GM12878 (cell line): ENCODE data around the gene TRIM72. TPM values are rescaled to one million over a fixed set of nuclear protein-coding genes. Genes with fewer than 3 reads are reported as not detected.
A peak's percentile ranks its signal among the peaks of the same experiment; 100 is the strongest.

ENCODE experiments used
- ATAC-seq: fragments of 200-7000 bp; cut with Tn5 transposase; 3 replicates; pipeline ENCODE4 v1.9.1; 2020; ENCODE audit warnings: mild to moderate bottlenecking, moderate library complexity
- BruUV-seq: library from RNA; stranded (reverse); fragments of 400-500 nt; replicated peaks from 2 replicates; lab custom pipeline; 2021; lab: Mats Ljungman, UMichigan
- CTCF ChIA-PET: fragments of 300-600 bp; sonication (Branson Sonifier 250); formaldehyde crosslinking; extraction: SDS; loops from one replicate; lab custom pipeline; 2021; ENCODE audit warnings: inconsistent platforms; lab: Yijun Ruan, JAX
- POLR2A ChIA-PET: fragments of 350-600 bp; formaldehyde crosslinking; extraction: SDS; loops from one replicate; lab custom pipeline; 2021; ENCODE audit warnings: inconsistent platforms; lab: Charles Lee
- RAD21 ChIA-PET: fragments of 300-600 bp; sonication (Branson Sonifier 250); formaldehyde crosslinking; loops from one replicate; lab custom pipeline; 2023; ENCODE audit warnings: antibody characterized with exemption; ENCODE audit not compliant: unreplicated experiment; lab: Charles Lee
- SMC1A ChIA-PET: fragments of 300-600 bp; sonication (Branson Sonifier 250); formaldehyde crosslinking; loops from one replicate; lab custom pipeline; 2023; ENCODE audit not compliant: unreplicated experiment, uncharacterized antibody; lab: Charles Lee
- DNase-seq: peaks from one replicate; pipeline ENCODE4 v3.0.0-alpha.2; 2011; ENCODE audit warnings: low read depth, low spot score
- FAIRE-seq: peaks from 3 replicates; lab custom pipeline; 2011; peaks lifted over from hg19 to GRCh38; lab: Jason Lieb, UNC
- H2AFZ ChIP-seq: 2 replicates; pipeline ENCODE4 v1.6.0; 2011; ENCODE audit warnings: low read depth, low read length, control low read depth; ENCODE audit not compliant: control insufficient read depth
- H3K27ac ChIP-seq: 2 replicates; pipeline ENCODE4 v1.5.1; 2011; ENCODE audit warnings: control low read depth; ENCODE audit not compliant: control insufficient read depth, insufficient read depth
- H3K27me3 ChIP-seq, 2 experiments: replicated peaks in 1 of 2; 2 replicates each; pipeline versions ENCODE4 v1.6.0 to v1.6.1; 2011; ENCODE audit warnings: low read length in 1 of 2; ENCODE audit not compliant: control insufficient read depth in 2 of 2, insufficient read depth in 2 of 2
- H3K36me3 ChIP-seq, 2 experiments: 2 replicates each; pipeline ENCODE4 v1.5.1; 2011; ENCODE audit warnings: low read length in 1 of 2; ENCODE audit not compliant: control insufficient read depth in 2 of 2, insufficient read depth in 2 of 2
- H3K4me1 ChIP-seq: 2 replicates; pipeline ENCODE4 v1.6.1; 2011; ENCODE audit warnings: mild to moderate bottlenecking, low read length, moderate library complexity, mixed read lengths; ENCODE audit not compliant: control insufficient read depth, insufficient read depth
- H3K4me2 ChIP-seq: 2 replicates; pipeline ENCODE4 v1.6.0; 2011; ENCODE audit warnings: control low read depth; ENCODE audit not compliant: control insufficient read depth, insufficient read depth
- H3K4me3 ChIP-seq: fragments of 200-600 bp; sonication (generic); 2 replicates; pipeline ENCODE4 v1.5.1; 2016
- H3K79me2 ChIP-seq: 2 replicates; pipeline ENCODE4 v1.6.0; 2011; ENCODE audit warnings: low read length; ENCODE audit not compliant: control insufficient read depth, insufficient read depth
- H3K9ac ChIP-seq: 2 replicates; pipeline ENCODE4 v1.8.0; 2011; ENCODE audit warnings: low read length, control low read depth, mixed read lengths; ENCODE audit not compliant: control insufficient read depth, insufficient read depth
- H3K9me3 ChIP-seq: replicated peaks from 3 replicates; pipeline ENCODE4 v1.5.1; 2011; ENCODE audit warnings: mild to moderate bottlenecking, low read length; ENCODE audit not compliant: control insufficient read depth, insufficient read depth
- H4K20me1 ChIP-seq: 2 replicates; pipeline ENCODE4 v1.6.0; 2011; ENCODE audit not compliant: control insufficient read depth, insufficient read depth
- POLR2A ChIP-seq: IDR thresholded peaks from 2 replicates; pipeline ENCODE4 v1.6.1; 2011; ENCODE audit warnings: low read depth, mild to moderate bottlenecking, low read length
- POLR2AphosphoS5 ChIP-seq: IDR thresholded peaks from 2 replicates; pipeline ENCODE4 v1.6.1; 2011; ENCODE audit warnings: mild to moderate bottlenecking, low read length, inconsistent platforms
- TCF3 ChIP-seq: IDR thresholded peaks from 2 replicates; pipeline ENCODE4 v1.6.1; 2012; ENCODE audit warnings: low read depth, mild to moderate bottlenecking, low read length, borderline replicate concordance; ENCODE audit not compliant: insufficient read depth
- WGBS: methylation state at CpG from one replicate; pipeline ENCODE4 v1.1.6; 2016; ENCODE audit warnings: low lambda C conversion rate; ENCODE audit not compliant: insufficient replicate concordance, insufficient coverage; ENCODE audit errors: missing lambda C conversion rate; 5-methylcytosine and 5-hydroxymethylcytosine counted together
- in situ Hi-C: fragments of 300-500 bp; cut with MboI; formaldehyde crosslinking; loops from 9 replicates; pipeline ENCODE4 v1.14.3; 2018; ENCODE audit warnings: mixed read lengths
- intact Hi-C: fragments of 100-400 bp; cut with micrococcal nuclease; formaldehyde crosslinking; loops from one replicate; pipeline ENCODE4 v1.14.2; 2022; ENCODE audit not compliant: unreplicated experiment
- polyA plus RNA-seq, 11 experiments: library from polyadenylated mRNA; depleted of rRNA in 4 of 11; unstranded in 6 of 11; stranded (reverse) in 5 of 11; fragments of >200 nt; fragmentation: Nextera tagmentation in 4 of 11; fragmentation: Illumina TruSeq in 1 of 11; extraction: Ambion mirVana in 4 of 11; extraction: Trizol in 1 of 11; gene quantifications; 1 replicate in 1 of 11; 2 replicates in 10 of 11; pipeline versions ENCODE4 v1.2.1 to v1.2.3, GENCODE V29; 2011 to 2016; ENCODE audit warnings: inconsistent platforms in 2 of 11, missing spikeins in 2 of 11, low read depth in 1 of 11
- total RNA-seq, 4 experiments: library from RNA; depleted of rRNA in 3 of 4; stranded (reverse); fragments of >200 nt in 3 of 4; fragmentation: Illumina TruSeq in 1 of 4; extraction: Trizol in 1 of 4; gene quantifications; 2 replicates each; pipeline versions ENCODE4 v1.2.1 to v1.2.3, GENCODE V29; 2013 to 2021
- TF ChIP-seq, protein P1 (sequence below): IDR thresholded peaks from 2 replicates; pipeline ENCODE4 v1.6.1; 2012; ENCODE audit warnings: low read depth, low read length, improper control_type of control experiment
- TF ChIP-seq, protein P2 (sequence below), 3 experiments: IDR thresholded peaks in 2 of 3; conservative IDR thresholded peaks in 1 of 3; 2 replicates each; pipeline ENCODE4 v1.5.1; 2011; ENCODE audit warnings: low read depth in 3 of 3, low read length in 3 of 3, mild to moderate bottlenecking in 3 of 3, control low read depth in 2 of 3, moderate library complexity in 2 of 3, inconsistent platforms in 1 of 3, mixed read lengths in 1 of 3; ENCODE audit not compliant: control insufficient read depth in 2 of 3, insufficient read depth in 1 of 3; ENCODE audit errors: extremely low read depth in 1 of 3

The TRIM72 gene
- total and polyA plus RNA-seq, 10 of the 15 experiments (the other 5 are each of a cell fraction or from before 2014, with no cell fraction given), result 0.03 to 1.2 (median 0.23) TPM; not detected in 1

DNA sequence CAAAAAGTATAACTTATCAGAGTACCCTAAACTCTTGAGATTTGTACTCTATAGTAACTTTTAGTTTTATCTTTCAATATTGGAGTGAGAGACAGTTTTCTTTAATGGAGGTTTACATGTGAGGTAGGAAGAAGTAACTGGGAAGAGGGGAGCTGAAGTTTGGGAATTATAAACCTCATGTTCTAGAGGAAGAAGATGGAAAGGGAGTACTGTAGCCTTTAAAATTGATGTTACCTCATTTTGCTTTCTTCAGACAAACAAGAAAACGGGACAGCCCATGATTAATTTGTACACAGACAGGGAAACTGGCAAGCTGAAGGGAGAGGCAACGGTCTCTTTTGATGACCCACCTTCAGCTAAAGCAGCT, 24.5 kb upstream of the TRIM72 start (continued):
- TF ChIP-seq, protein P1, sequence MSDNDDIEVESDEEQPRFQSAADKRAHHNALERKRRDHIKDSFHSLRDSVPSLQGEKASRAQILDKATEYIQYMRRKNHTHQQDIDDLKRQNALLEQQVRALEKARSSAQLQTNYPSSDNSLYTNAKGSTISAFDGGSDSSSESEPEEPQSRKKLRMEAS, result no peak
- TF ChIP-seq TCF3, result no peak

DNA sequence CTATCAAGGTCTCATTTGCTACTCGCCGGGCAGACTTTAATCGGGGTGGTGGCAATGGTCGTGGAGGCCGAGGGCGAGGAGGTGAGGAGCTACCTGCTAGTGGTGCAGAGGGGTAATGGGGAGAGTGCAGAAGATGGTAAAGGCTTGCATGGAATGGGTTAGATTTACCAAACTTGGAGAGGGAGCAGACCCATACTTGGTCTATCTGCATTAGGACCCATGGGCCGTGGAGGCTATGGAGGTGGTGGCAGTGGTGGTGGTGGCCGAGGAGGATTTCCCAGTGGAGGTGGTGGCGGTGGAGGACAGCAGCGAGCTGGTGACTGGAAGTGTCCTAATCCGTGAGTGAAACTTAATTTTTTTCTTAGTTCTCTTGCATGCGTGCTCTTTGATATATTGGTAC, 23.9 kb upstream of the TRIM72 start:
- peaks cover 38% of the 10 kb centered on the region for H3K79me2 ChIP-seq
- intact Hi-C loops (no loop called here), in situ Hi-C loops (no loop called here)

More for the DNA sequence above, 23.9 kb upstream of the TRIM72 start:
- SMC1A ChIA-PET, result interaction anchor here (0.6 to 1.1 kb wide), 3 partner anchors 9 to 13 kb away, joined by 3 read pairs; partner anchors contain the start of gene PYCARD
- POLR2A ChIA-PET, result interaction anchor here (0.5 to 1.4 kb wide), 4 partner anchors 11 to 169 kb away, joined by 4 to 6 read pairs (median 4); partner anchors contain the start of gene PYCARD
- DNase-seq (no peak), ATAC-seq (no peak), FAIRE-seq (no peak)
- Histone ChIP-seq H3K4me3 (no peak overlapping the region), H3K36me3 (peaks cover 40 to 80% of the 10 kb centered on the region in 2 experiments), H3K4me1 (peaks cover 4% of the 10 kb centered on the region), H3K4me2 (no peak overlapping the region), H3K9ac (no peak overlapping the region), H2AFZ (no peak overlapping the region), H3K9me3 (no peaks in the 10 kb centered on the region), H3K27me3 (no peaks in the 10 kb centered on the region), H3K27ac (no peak overlapping the region), H4K20me1 (no peaks in the 10 kb centered on the region; the same call in 1 of the 2 replicates)
- CTCF ChIA-PET, result interaction anchor here (1.2 kb wide), 2 partner anchors 25 to 195 kb away, joined by 3 read pairs; no protein-coding TSS in a partner anchor
- TF ChIP-seq, protein P2, sequence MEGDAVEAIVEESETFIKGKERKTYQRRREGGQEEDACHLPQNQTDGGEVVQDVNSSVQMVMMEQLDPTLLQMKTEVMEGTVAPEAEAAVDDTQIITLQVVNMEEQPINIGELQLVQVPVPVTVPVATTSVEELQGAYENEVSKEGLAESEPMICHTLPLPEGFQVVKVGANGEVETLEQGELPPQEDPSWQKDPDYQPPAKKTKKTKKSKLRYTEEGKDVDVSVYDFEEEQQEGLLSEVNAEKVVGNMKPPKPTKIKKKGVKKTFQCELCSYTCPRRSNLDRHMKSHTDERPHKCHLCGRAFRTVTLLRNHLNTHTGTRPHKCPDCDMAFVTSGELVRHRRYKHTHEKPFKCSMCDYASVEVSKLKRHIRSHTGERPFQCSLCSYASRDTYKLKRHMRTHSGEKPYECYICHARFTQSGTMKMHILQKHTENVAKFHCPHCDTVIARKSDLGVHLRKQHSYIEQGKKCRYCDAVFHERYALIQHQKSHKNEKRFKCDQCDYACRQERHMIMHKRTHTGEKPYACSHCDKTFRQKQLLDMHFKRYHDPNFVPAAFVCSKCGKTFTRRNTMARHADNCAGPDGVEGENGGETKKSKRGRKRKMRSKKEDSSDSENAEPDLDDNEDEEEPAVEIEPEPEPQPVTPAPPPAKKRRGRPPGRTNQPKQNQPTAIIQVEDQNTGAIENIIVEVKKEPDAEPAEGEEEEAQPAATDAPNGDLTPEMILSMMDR (IDR thresholded peaks at IDR 0.05 in 2 of 3, conservative IDR thresholded peaks at IDR 0.05 in 1 of 3; ENCODE audit: control insufficient read depth in 2 of 3, extremely low read depth in 1 of 3, insufficient read depth in 1 of 3, low read depth in 3 of 3, low read length in 3 of 3), result no peak
- TF ChIP-seq POLR2AphosphoS5, result peak; percentile 80
- TF ChIP-seq POLR2A, result peak; percentile 69
- BruUV-seq, result no TSS peak
- RAD21 ChIA-PET, result interaction anchor here (0.9 to 1.6 kb wide), 2 partner anchors 12 to 13 kb away, joined by 3 to 5 read pairs; partner anchors contain the start of gene PYCARD
- 96% methylated on average over 12 of the region's 12 CpGs for WGBS
